ENCODE results near the gene ACIN1.

DNA sequence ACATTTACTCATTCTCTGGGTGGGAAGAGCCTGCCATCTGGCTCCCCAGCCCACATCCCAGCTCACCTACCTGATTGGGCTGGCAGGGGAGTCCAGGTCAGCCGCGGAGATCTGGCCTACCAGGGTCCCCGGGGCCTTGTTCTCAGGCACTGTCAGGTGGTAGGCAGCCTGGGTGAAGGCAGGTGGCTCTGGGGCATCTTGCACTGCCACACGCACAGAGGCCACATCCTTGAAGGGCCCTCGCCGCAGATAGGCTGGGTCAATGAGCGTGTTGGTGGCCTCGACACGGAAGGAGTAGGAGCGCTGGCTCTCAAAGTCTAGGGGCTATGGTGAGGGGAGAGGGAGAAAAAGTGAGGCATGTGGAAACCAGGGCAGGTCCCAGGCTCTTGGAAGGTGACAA is 41.5 kb downstream of the ACIN1 start:
- TF ChIP-seq, protein P1, sequence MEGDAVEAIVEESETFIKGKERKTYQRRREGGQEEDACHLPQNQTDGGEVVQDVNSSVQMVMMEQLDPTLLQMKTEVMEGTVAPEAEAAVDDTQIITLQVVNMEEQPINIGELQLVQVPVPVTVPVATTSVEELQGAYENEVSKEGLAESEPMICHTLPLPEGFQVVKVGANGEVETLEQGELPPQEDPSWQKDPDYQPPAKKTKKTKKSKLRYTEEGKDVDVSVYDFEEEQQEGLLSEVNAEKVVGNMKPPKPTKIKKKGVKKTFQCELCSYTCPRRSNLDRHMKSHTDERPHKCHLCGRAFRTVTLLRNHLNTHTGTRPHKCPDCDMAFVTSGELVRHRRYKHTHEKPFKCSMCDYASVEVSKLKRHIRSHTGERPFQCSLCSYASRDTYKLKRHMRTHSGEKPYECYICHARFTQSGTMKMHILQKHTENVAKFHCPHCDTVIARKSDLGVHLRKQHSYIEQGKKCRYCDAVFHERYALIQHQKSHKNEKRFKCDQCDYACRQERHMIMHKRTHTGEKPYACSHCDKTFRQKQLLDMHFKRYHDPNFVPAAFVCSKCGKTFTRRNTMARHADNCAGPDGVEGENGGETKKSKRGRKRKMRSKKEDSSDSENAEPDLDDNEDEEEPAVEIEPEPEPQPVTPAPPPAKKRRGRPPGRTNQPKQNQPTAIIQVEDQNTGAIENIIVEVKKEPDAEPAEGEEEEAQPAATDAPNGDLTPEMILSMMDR (IDR thresholded peaks at IDR 0.05; ENCODE audit: control extremely low read depth in 1 of 3, insufficient read depth in 1 of 3, low read depth in 1 of 3, low read length in 3 of 3) = no peak
- no peak for TF ChIP-seq TEAD4 (IDR thresholded peaks at IDR 0.05; ENCODE audit: low read depth, low read length)
- no peak for TF ChIP-seq JUND (IDR thresholded peaks at IDR 0.05; ENCODE audit: low read length)
- TF ChIP-seq, protein P2, sequence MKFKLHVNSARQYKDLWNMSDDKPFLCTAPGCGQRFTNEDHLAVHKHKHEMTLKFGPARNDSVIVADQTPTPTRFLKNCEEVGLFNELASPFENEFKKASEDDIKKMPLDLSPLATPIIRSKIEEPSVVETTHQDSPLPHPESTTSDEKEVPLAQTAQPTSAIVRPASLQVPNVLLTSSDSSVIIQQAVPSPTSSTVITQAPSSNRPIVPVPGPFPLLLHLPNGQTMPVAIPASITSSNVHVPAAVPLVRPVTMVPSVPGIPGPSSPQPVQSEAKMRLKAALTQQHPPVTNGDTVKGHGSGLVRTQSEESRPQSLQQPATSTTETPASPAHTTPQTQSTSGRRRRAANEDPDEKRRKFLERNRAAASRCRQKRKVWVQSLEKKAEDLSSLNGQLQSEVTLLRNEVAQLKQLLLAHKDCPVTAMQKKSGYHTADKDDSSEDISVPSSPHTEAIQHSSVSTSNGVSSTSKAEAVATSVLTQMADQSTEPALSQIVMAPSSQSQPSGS (IDR thresholded peaks at IDR 0.05; ENCODE audit: low read length) = no peak
- no peak for TF ChIP-seq TCF12 (IDR thresholded peaks at IDR 0.05; ENCODE audit: low read depth, low read length)
- TF ChIP-seq, protein P3, sequence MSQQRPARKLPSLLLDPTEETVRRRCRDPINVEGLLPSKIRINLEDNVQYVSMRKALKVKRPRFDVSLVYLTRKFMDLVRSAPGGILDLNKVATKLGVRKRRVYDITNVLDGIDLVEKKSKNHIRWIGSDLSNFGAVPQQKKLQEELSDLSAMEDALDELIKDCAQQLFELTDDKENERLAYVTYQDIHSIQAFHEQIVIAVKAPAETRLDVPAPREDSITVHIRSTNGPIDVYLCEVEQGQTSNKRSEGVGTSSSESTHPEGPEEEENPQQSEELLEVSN (IDR thresholded peaks at IDR 0.05) = no peak
- no peak for TF ChIP-seq YY1 (IDR thresholded peaks at IDR 0.05; ENCODE audit: low read depth, low read length)
- TF ChIP-seq POLR2A (IDR thresholded peaks at IDR 0.05; ENCODE audit: control extremely low read depth in 1 of 2, low read depth in 2 of 2, low read length in 2 of 2) = no peak
- TF ChIP-seq EP300 (IDR thresholded peaks at IDR 0.05; ENCODE audit: borderline replicate concordance in 1 of 2, low read depth in 2 of 2, low read length in 2 of 2) = no peak
- no peak for TF ChIP-seq NANOG (IDR thresholded peaks at IDR 0.05; ENCODE audit: insufficient read depth, low read depth, low read length, poor library complexity, severe bottlenecking)
- no peak for TF ChIP-seq EZH2 (IDR thresholded peaks at IDR 0.05; ENCODE audit: low read depth, low read length, severe bottlenecking)
- TF ChIP-seq RAD21 (IDR thresholded peaks at IDR 0.05 in 1 of 2, conservative IDR thresholded peaks at IDR 0.05 in 1 of 2; ENCODE audit: low read depth in 2 of 2, low read length in 2 of 2) = no peak
- no peak for TF ChIP-seq NRF1 (IDR thresholded peaks at IDR 0.05; ENCODE audit: low read depth, low read length)
